ENCODE results near the gene DUSP9. TPM values are rescaled to one million over a fixed set of nuclear protein-coding genes. Genes with fewer than 3 reads are reported as not detected.

Gene DUSP9
- total RNA-seq, 1 experiment from 2014 or later: 2.4 TPM

- Mint-ChIP-seq H3K27ac (no peak overlapping the region), H3K9me3 (peaks cover 65 to 79% of the 10 kb centered on the region in 2 experiments), H3K4me1 (0 out of 4 replicates have a peak, but pooled peaks cover 0 to 3% of the 10 kb centered on the region in 2 experiments), H3K27me3 (ENCODE audit: low read depth) (peaks cover 88% of the 10 kb centered on the region), H3K36me3 (ENCODE audit: insufficient read depth in 1 of 3, low read depth in 3 of 3) (peaks cover 0 to 3% (median 0%) of the 10 kb centered on the region in 3 experiments; a peak in 3 of 7 replicates), H3K4me3 (peak overlapping the region; percentile 53 to 74)
- Histone ChIP-seq H3K27ac (ENCODE audit: insufficient read length, low read depth, low read length) (no peak overlapping the region), H3K23me2 (ENCODE audit: insufficient read length, low read depth, low read length, poor library complexity, severe bottlenecking) (peaks cover 5% of the 10 kb centered on the region), H3T11ph (ENCODE audit: low read length) (no peak overlapping the region), H2AK5ac (ENCODE audit: insufficient read length, low read length) (no peak overlapping the region), H2BK12ac (ENCODE audit: insufficient read length, low read depth, low read length) (no peak overlapping the region), H2BK5ac (ENCODE audit: insufficient read length, low read length) (no peak overlapping the region), H2AFZ (ENCODE audit: low read length) (no peak overlapping the region), H3K9me3 (ENCODE audit: control insufficient read depth, low read depth, low read length) (peaks cover 19% of the 10 kb centered on the region), H3K14ac (ENCODE audit: insufficient read depth, low read length) (no peak overlapping the region), H4K8ac (replicated peaks; ENCODE audit: insufficient read length, low read depth, low read length) (no peak overlapping the region), H3K4ac (ENCODE audit: low read depth, low read length) (no peak overlapping the region), H3K23ac (ENCODE audit: insufficient read length, low read depth, low read length) (no peak overlapping the region), H2BK20ac (ENCODE audit: low read depth, low read length, poor library complexity, severe bottlenecking) (no peak overlapping the region), H4K91ac (ENCODE audit: insufficient read length, low read depth, low read length) (no peak overlapping the region), H2BK15ac (ENCODE audit: low read depth, low read length) (no peak overlapping the region; the same call in 1 of the 2 replicates), H4K5ac (ENCODE audit: insufficient read length, low read depth, low read length) (no peak overlapping the region), H3K27me3 (ENCODE audit: insufficient read depth, low read length) (no peaks in the 10 kb centered on the region; the same call in 1 of the 2 replicates), H3K79me2 (ENCODE audit: insufficient read depth, low read length) (no peaks in the 10 kb centered on the region), H2BK120ac (ENCODE audit: low read depth, low read length, poor library complexity, severe bottlenecking) (no peak overlapping the region), H3K79me1 (ENCODE audit: insufficient read depth, low read depth, low read length, poor library complexity, severe bottlenecking) (no peaks in the 10 kb centered on the region), H3K9ac (ENCODE audit: extremely low read depth, insufficient read length, low read length) (no peak overlapping the region), H3K4me2 (ENCODE audit: insufficient read depth, insufficient read length, low read length) (peak overlapping the region; percentile 5), H3K56ac (ENCODE audit: insufficient read length, low read depth, low read length) (no peak overlapping the region), H3K4me1 (ENCODE audit: insufficient read depth, low read length) (no peaks in the 10 kb centered on the region), H4K20me1 (ENCODE audit: control insufficient read depth, insufficient read depth, insufficient read length) (no peaks in the 10 kb centered on the region), H3K18ac (ENCODE audit: insufficient read length, low read depth, low read length) (no peak overlapping the region)
- peak; percentile 77 for TF ChIP-seq CTCF (conservative IDR thresholded peaks at IDR 0.05)
- DNase-seq: peak; percentile 78
- no CpG with 5 or more reads among the region's 63 CpGs for WGBS (ENCODE audit: extremely low coverage, insufficient read length, low lambda C conversion rate)
Measured at GRCh38 chrX:153609917-153610835, 36.8 kb upstream of the DUSP9 start.
